LHCN-M2 (cell line): ENCODE data around the gene MCC. TPM values are rescaled to one million over a fixed set of nuclear protein-coding genes. Genes with fewer than 3 reads are reported as not detected.

Experiments used
- DNase-seq: peaks from one replicate; pipeline ENCODE4 v3.0.0-alpha.2; 2012; ENCODE audit warnings: low read depth
- total RNA-seq: library from RNA; depleted of rRNA; stranded (reverse); fragments of >200 nt; gene quantifications from 2 replicates; pipeline ENCODE4 v1.2.3, GENCODE V29; 2014

MCC gene
- total RNA-seq, 1 experiment from 2014 or later = 10.7 TPM

DNA sequence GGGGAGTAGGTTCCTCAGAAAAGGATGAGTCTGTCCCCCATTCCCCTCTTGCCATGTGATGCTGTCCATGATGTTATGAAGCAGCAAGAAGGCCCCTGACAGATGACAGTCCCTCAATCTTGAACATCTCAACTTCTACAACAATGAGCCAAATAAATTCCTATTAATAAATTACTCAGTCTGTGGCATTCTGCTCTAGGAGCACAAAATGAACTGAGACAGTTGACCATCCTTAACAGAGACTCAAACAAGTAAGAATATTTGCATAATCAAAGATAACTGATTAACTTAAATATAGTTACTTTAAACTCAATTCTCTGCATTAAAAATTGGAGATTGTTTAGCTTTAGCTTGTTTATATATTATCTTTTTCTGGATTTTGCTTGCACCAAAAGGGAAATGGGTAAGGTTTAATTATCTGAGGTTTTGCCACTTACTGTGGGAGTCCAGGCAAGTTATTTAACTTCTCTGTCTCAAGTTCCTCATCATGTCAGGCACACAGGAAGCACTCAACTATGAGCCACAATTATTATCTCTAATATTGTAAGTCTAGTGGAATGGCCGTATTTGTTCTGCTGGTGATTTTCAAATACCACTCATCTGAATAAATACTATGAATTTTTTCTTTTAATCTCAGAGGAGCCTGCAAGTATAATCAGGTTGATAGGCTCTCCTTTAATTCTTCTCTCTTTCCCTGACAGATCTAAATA lies 216.4 kb downstream of the MCC start:
- no peak for DNase-seq

DNA sequence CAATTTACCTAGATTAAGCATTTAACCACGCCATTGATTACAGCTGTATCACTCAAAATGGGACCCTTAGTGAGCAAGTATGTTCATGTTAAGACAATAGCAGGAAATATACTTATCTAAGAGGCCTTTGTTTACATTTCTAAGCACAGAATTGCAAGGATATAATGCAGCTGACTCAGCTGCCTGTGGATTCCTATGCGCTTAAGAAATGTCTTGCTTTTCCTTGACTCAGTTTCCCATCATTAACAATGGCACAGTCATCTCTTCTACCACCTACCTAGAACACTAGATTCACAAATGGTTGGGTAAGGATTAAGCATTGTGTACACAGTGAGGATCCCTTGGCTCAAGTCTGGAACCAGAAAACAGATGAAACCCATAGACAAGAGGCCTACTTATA lies 217.2 kb downstream of the MCC start:
- no peak for DNase-seq

DNA sequence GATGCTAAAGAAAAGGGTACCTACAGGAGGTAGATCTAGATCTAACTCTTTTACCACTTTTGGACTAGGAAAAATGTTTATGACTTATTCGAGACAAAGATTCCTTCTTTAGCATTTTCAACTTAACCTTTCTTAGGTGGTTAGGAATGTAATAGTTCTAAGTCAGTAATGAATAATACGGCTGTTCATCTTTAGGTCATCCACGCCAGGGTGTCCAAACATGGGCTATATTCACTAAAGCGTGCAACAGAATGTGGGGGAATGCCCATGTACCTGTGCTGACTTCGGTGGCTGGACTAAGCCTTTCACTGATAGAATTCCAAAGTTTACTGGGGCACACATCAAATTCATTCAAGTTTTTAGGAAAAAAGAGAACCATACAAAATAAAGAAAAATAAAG lies 218.2 kb downstream of the MCC start:
- no peak for DNase-seq

DNA sequence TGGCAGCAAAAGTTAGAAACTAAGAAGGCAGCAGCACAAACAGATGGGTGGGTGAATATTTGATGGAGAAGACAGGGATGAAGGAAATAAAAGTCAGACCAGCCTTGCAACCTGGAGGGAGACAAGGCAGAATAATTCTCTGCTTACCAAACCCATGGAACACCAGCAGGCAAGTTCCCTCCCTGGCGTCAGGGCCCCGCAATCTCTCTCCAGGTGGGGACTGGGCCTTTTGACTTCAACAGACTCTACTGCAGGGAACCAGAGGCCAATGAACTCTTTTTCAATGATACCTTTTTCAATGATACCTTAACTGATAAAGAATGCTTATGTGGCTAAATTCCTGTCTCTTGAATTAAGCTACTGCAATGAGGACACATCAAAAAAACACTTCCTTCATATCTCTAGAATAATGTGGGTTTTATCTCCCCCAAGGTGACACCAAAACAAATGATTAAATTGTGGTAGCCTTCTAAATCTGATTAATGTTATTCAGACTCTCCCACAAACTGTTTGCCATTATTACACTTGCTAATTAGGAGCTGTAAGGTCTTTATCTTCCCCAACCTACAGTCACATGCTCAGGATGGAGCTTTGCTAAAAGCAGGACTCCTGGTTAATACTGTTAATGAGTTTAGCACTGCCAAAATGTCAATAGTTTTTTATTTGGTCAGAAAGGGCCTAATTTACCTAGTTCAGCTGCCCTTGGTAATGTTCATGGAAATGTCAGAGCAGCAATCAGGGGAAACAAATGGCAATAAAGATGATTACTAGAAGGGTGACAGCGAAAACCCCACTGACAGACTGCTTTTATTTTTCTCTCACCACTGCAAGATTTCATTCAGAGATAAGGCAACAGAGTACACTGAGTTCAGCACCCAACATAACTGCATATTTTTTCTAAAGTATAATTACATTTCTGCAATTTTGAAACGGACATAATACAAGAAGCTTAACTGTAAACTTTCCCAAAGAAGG lies 218.9 kb downstream of the MCC start:
- DNase-seq = no peak

DNA sequence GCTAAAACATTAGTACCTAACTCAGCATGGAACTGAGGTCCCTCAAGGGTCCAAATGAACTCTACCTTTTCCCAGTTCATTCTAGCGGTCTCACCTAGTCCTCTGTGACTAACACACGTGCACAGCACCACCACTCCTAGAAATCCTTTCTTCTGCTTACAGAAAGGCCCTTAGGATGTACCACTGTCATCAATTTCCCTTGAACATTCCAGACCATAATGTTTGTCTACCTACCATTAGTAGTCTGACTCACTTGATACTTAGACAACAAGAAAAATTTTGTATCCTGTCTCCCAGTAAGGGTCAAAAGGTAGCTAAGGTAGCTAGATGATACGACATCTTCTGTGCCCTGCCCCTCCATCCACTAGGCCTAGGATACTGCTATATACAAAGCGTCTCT lies 220.0 kb downstream of the MCC start:
- no peak for DNase-seq

DNA sequence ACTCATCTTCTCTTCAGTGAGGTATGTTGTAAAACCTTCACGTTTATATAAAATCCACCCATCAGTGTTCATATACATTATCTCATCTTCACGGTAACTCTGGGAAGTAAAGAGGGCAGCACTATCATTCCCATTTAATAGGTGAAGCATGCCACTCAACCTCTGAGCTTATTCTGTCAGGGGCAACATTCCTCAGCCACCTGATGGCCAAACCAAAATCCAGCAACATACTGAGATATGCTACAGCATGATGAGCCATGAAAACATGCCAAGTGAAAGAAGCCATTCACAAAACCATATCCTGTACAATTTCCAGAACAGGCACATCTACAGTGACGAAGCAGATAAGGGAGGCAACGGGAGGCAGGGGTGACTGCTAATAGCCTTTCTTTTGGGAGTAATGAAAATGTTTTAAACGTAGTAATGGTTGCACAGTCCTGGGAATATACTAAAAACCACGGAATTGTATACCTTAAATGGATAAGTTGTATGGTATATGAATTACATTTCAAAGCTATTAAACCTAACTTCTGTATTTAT lies 220.8 kb downstream of the MCC start:
- DNase-seq = no peak

DNA sequence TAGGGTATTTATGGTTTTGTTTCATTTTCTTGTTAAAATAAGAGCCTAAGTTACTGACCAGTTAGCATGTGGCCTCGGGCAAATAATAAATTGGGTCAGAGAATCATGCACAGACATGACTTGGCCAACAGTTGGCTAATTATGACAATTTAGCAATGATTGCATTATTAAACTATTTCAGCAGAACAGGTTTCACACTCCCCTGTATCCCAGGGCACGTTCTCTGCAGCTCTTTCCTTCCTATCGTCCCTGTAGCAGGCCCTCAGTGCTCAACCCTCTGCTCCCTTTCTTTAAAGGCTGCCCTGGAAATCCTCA lies 221.4 kb downstream of the MCC start:
- no peak for DNase-seq

DNA sequence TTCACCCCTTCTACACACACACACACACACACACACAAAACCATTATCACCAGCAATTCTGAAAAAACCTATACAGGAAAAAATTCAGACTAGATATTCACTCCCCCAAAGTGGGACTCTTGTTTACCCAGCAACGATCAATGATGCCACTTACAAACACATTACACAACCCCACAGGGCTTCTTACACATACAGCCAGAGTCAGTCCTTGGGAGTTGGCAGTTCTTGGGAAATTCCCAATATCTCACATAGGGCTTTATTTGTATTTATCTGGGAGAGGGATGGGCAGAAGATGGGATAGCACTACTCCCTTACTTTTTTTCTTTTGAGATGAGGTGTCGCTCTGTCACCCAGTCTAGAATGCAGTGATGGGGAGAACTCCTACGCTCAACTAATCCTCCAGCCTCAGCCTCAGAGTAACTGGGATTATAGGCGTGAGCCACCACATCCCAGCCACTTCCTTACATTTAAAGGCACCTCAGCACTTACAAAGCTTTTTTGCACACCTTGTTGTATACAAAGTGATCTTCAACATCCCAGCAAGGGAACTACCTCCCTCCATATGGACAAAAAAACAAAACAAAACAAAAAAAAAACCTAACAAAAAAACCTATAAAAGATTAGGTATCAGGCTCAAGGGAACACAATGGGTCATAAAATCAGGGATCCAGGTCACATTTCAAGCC lies 221.9 kb downstream of the MCC start:
- DNase-seq = no peak

DNA sequence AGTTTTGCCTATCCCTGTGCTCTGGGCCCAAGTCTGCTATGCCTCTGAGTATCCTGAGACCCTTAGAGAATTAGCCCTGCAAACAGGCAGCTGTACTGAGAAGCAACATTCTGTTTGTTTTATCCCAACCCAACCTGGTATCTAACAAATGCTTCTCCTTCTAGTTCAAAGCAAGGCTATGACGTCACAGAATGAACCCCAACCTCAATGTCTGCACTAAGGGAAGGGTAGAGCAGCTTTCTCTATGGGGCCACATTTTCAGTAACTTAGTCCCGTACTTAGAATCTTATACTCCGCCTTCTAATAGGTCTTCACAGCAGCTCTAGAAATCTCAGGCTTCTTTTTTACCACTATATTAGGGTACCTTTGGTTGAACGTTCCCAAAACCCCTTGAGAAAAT lies 223.1 kb downstream of the MCC start:
- no peak for DNase-seq

DNA sequence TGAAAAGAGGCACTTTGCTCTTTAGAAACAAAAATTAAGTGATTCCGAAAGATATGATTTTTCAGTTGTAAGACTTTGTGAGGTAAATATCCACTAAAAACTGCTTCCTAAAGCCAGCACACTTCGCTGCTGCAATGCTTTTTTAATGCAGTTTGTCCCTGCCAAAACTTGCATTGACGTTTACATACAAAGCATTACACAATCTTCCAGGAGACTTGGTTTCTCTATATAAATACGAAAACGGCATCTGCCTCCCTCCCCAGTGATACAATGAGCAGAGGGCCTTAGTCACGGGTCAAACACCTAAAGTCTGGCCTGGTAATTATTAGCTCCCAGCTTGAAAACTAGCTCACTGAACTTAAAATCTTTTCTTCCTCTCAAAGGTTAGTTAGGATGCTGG lies 224.2 kb downstream of the MCC start:
- no peak for DNase-seq

DNA sequence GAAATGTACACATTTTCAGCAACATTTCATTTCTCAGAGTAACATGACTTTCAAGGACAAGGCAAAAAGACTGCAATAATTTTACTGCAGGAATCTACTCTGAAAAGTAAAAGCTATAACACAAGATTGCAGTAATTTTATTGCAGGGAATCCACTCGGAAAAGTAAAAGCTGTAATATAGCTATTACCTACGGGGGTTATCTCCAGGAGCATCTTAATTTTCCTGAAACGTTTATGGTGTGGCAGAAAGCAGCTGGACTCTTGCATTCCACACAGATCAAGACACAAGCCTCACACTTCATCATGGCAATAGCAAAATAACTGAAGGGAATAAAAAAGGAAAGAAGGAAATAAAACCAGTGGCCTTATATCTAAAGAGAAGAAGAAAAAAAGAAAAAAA lies 224.7 kb downstream of the MCC start:
- DNase-seq = no peak

DNA sequence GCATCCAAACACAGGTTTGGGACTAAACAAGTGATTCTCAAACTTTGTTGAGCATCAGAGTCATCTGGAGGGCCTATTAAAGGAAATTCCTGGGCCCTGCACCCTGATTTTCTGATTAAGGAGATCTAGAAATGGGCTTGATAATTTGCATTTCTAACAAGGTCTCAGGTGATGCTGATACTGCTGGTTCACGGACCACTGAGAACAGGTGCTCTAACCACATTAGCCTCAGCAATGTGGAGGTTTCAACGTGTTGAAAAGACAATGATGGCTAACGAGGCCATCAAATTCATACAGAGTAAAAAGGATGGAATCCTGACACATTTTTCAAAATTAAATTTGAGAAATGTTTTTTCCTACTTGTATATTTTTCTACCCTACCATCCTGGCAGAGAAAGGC lies 225.6 kb downstream of the MCC start:
- DNase-seq = no peak

DNA sequence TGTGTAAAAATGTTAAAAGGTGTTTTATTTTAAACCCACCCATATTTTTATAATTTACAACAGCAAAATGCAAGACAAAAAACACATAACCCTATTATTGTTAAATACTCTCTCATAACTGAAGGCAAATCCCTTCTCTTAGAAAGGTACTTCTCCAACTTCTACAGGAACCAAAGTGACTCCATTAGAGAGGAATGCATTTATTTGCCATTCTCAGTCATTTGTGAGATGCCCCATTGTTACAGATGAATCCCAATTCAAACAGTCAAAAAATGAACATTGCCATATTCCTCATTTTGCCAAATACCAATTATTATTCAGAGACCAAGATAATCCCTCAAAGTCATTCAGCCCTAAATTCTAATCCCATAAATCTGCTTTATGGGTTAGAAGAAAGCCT lies 229.2 kb downstream of the MCC start:
- DNase-seq = no peak

DNA sequence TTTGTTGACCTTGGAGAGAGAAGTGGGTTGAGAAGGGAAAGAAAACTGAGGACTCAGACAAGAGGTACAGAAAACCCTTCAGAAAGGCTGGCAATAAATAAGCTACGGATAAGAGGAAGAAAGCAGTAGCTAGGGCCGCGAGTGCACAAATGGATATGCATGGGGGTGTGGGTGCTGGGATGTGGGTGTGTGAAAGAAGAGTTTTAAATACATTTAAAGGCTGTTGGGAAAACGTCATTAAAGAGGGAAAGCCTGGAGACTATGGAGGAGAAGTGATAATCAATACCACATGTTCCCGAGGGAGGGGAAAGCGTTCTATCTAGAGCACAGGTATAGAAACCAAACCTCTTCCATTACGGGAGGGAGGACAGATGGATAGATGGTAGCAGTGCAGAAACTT lies 230.7 kb downstream of the MCC start:
- DNase-seq = no peak

DNA sequence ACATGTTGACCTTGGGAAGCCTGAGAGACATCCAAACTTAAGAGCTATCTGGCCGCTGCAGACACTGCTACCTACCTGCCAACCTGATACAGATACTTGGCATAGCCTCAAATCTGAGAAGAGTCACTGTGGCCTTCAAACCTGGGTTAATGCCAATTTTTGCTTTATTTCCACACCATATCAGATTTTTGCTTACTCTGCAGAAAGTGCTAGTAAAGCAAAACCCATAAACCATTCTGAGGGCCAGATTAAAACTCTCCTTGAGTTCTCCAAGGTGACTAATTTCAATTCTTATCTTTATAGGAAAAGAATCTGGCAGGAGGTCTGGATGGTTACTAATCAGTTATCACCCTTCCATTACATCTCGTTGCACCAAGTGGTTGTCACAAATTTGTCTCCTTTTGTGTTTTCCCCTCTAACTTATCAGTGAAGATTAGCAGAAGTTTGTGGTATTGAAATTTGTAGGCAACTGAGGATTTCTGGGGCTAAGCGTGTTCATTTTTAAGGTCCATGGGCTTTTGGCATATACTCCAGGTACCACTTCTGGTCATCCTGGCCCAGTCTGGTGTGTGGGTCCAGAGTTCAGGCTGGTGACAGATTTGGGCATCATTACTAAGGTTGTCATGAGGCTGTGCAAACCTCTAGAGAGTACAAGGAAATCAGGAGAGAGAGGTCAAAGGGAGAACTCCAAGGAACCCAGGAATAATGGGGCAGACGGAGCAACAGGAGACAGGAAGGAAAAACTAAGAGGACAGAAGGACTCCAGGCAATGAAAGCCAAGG lies 231.4 kb downstream of the MCC start:
- DNase-seq = no peak

DNA sequence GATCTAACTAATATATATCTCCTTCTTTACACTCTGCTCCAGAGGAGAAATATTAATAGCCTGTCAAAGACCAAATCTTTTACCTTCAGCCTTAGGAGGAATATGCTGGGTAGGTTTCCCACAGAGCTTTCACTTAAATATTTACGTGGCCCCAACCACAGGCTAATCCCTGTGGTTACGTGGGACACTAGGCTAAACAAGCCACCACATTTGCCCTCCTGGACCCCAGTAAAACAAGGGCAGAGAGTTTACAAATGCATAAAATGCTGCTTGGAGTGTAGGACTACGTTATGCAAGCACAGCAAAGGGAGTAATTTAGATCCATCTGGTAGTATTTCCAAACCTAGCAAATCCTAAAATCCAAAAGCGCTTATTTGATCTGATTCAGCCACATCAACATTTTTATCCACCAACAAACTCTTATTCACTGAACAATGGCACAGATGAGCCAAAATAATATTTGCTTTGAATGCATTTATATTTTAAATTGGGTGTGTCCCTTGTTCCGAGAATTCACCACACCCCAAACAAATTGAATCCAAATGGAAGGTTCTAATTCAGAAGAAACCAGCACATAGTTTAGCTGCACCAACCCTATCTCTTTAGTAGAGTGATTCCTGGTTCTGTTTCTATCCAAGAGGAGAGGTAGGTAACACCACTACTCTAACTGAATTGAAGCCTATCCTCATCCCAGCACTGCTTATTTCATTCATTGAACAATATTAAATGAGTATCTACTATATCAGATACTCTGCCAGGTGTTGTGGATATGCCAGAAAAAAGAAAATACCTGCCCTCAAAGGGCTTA lies 232.5 kb downstream of the MCC start:
- no peak for DNase-seq

DNA sequence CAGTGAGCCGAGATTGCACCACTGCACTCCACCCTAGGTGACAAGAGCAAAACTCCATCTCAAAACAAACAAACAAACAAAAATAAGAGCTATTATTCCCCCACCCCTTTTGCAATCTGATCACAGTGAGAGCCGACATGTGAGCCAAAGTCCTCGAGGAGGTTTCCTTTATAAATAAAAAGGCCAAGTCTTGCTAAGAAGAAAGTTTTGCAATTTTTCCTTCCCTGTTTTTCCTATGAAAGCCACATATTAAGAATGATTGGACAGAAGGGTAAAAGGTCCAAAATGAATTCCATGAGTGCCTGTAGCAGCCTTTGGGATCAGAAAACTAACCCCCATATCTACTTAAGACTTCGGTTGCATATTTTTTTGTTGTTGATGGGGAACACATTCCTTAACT lies 233.1 kb downstream of the MCC start:
- DNase-seq = no peak

DNA sequence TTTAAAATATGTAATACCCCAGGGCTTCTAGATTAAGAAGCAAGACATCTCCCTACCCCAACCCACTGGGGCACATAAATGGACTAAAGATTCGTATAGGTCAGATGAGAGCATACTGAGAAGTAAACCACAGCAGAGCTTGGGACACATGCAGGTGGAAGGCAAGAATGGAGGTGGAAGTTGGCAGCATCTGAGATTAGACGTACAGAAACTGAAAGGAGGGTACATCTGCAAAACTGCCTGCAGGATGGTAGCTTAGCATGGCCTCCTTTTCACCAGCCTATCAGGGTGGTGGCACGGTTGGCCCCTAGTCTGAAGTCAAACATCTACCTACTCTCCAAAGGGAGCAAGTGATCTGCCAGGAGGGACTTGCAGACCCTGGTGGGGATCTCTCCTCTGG lies 235.2 kb downstream of the MCC start:
- DNase-seq = no peak

DNA sequence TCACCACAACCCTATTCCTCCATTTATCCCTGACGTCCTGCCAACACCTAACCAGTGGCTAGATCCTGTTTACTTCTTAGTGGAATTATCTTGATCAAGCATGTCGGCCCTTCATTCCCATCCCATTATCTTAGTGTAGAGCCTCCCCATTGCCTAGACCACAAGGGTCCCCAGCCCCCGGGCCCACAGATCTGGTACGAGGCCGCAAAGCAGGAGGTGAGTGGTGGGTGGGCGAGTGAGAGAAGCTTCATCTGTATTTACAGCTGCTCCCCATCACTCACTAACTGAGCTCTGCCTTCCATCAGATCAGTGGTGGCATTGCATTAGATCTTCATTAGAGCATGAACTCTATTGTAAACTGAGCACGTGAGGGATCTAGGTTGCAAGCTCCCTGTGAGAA lies 236.2 kb downstream of the MCC start:
- no peak for DNase-seq

DNA sequence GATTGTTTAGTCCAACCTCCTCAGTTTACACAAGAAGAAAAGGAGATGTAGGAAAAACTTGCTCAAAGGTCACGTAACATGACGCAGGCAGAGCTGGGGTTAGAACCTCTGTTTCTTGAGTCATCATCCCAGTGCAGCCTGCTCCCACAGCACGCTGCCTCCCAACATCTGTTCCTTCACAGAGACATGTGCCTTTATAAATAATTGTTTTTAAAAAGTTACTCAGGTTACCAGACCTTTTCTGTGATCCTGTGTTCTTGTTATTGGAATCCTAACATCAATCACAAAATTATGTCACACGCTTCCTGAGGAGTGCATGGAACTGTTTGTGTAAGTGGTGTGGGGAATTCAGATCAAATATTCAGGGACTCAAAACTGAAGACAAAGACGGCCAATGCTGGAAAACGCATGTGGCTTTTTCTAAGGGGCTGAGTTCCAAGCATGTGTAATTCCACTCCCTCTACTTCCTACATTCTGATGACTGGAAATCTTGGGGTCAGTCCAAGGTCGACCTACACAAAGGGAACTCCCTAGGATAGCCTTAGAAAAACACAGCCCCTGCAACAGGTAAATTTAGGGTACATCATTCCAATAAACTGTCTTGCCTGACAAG lies 237.8 kb downstream of the MCC start:
- peak; percentile 84 for DNase-seq
